ENCODE data around the gene POLR2E. TPM values are rescaled to one million over a fixed set of nuclear protein-coding genes. Genes with fewer than 3 reads are reported as not detected.

Gene POLR2E
- total RNA-seq, 1 donor from 2014 or later = 140 TPM

- Mint-ChIP-seq H3K9me3 (ENCODE audit: unreplicated experiment) (peaks cover 9% of the 10 kb centered on the region), H3K4me1 (ENCODE audit: low read depth, unreplicated experiment) (peaks cover 6% of the 10 kb centered on the region), H3K27ac (ENCODE audit: unreplicated experiment) (no peak overlapping the region), H3K36me3 (ENCODE audit: unreplicated experiment) (no peaks in the 10 kb centered on the region), H3K27me3 (ENCODE audit: unreplicated experiment) (peaks cover 5% of the 10 kb centered on the region), H3K4me3 (ENCODE audit: unreplicated experiment) (no peak overlapping the region)
- DNase-seq = no peak
- TF ChIP-seq CTCF (IDR thresholded peaks at IDR 0.05; ENCODE audit: partially characterized antibody, unreplicated experiment) = no peak
Measured at GRCh38 chr19:1135454-1135853, 40.3 kb upstream of the POLR2E start.

DNA sequence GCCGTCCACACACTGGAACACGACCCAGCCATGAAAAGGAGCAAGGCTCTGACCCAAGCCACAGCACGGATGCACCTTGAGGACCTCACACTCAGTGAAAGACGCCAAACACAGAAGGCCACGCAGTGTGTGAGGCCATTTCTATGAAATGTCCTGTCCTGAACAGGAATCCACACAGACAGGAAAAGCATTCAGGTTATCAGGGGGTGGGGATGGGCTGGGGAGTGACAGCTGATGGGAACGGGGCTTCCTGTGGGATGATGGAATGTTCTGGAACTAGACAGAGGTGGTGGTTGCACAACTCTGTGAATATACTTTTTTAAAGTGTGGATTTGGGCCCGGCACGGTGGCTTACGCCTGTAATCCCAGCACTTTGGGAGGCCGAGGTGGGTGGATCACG lies 39.3 kb upstream of the POLR2E start:
- DNase-seq = no peak
- no peaks in the 10 kb centered on the region for H3K36me3 Mint-ChIP-seq (ENCODE audit: unreplicated experiment)
- H3K27me3 Mint-ChIP-seq (ENCODE audit: unreplicated experiment) = peaks cover 2% of the 10 kb centered on the region
- TF ChIP-seq CTCF (IDR thresholded peaks at IDR 0.05; ENCODE audit: partially characterized antibody, unreplicated experiment) = no peak
- peaks cover 6% of the 10 kb centered on the region for H3K4me1 Mint-ChIP-seq (ENCODE audit: low read depth, unreplicated experiment)
- H3K9me3 Mint-ChIP-seq (ENCODE audit: unreplicated experiment) = peaks cover 6% of the 10 kb centered on the region
- H3K27ac Mint-ChIP-seq (ENCODE audit: unreplicated experiment) = no peak overlapping the region
- no peak overlapping the region for H3K4me3 Mint-ChIP-seq (ENCODE audit: unreplicated experiment)

DNA sequence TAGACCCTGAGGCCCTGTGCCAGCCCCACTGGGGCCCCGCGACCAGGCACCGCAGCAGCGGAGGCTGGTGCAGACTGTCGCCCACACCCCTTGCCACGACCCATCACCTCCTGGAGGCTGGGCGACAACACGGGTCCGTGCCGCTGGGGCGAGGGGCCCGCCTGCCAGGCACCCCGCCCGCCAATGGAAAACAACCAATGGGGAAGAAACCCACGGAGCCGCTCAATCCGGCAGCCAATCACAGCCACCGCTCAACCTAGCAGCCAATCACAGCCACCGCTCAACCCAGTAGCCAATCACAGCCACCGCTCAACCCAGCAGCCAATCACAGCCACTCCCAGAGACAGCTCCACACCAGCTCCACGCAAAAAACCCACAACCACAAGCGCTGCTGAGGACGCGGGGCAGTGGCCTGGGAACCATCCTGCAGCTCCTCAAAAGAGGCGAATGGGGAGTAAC lies 38.3 kb upstream of the POLR2E start:
- Mint-ChIP-seq H3K36me3 (ENCODE audit: unreplicated experiment) (no peaks in the 10 kb centered on the region), H3K4me3 (ENCODE audit: unreplicated experiment) (no peak overlapping the region), H3K4me1 (ENCODE audit: low read depth, unreplicated experiment) (peaks cover 4% of the 10 kb centered on the region), H3K27ac (ENCODE audit: unreplicated experiment) (no peak overlapping the region), H3K9me3 (ENCODE audit: unreplicated experiment) (peaks cover 5% of the 10 kb centered on the region), H3K27me3 (ENCODE audit: unreplicated experiment) (no peaks in the 10 kb centered on the region)
- TF ChIP-seq CTCF (IDR thresholded peaks at IDR 0.05; ENCODE audit: partially characterized antibody, unreplicated experiment) = no peak
- no peak for DNase-seq

DNA sequence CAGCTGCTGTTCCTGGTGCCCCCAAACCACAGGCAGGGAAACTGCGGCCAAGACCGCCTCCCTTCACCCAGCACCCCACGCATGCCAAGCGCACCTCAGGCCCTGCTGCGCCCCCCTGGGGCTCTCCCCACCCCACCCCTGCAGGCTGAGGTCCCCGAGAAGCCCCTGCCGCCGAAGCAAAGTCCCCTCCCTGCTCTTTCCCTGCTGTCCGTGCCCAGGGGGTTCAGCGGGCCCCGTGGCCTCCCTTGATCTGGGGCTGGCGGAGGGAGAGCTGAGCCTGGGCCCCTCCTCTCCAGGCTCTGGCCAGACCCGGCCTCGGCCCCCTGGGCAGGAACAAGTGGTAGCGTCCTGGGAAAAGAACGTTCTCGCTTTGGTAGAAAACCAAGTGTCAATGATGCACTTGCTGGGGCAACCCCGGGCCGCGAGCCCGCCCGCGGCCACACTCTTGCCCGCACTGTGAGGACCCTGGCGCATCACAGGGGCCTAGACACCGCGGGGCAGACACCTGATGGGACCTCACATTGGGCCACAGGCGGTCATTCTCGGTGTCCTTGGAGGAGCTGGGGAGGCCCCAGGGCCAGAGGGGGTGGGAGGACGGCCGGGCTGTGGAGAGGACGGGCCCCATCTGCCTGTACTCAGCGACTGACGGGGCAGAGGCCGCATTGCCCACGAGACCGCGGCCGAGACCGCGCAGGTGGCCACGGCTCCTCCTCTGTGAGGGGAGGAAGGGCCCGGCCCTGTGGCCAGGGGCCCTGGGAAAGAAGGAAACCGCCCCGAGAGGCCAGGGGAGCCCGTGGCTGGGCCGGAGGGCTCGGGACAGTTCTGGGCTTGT lies 37.6 kb upstream of the POLR2E start:
- DNase-seq = no peak
- Mint-ChIP-seq H3K36me3 (ENCODE audit: unreplicated experiment) (no peaks in the 10 kb centered on the region), H3K27ac (ENCODE audit: unreplicated experiment) (no peak overlapping the region), H3K4me3 (ENCODE audit: unreplicated experiment) (no peak overlapping the region), H3K9me3 (ENCODE audit: unreplicated experiment) (peaks cover 3% of the 10 kb centered on the region), H3K27me3 (ENCODE audit: unreplicated experiment) (peaks cover 2% of the 10 kb centered on the region), H3K4me1 (ENCODE audit: low read depth, unreplicated experiment) (peaks cover 2% of the 10 kb centered on the region)
- no peak for TF ChIP-seq CTCF (IDR thresholded peaks at IDR 0.05; ENCODE audit: partially characterized antibody, unreplicated experiment)
